ENCODE results near the gene LRRFIP2. TPM values are rescaled to one million over a fixed set of nuclear protein-coding genes. Genes with fewer than 3 reads are reported as not detected.
"Not testable (repeated sequence)": the region's sequence is repeated elsewhere in the genome, so short reads cannot be mapped to it uniquely, and the experiment has no call there.

The LRRFIP2 gene
- total RNA-seq: 32.6 and 33.3 TPM in 2 replicates

- intact Hi-C loops (cut with micrococcal nuclease): loop anchor here (1.0 kb wide), 1 partner anchor 11 kb away; no protein-coding TSS in a partner anchor
Measured at GRCh38 chr3:37174532-37175126, at the start of gene LRRFIP2. Gene LRRFIP2 (minus strand): TSS chr3:37174582. CDS start chr3:37148983, 25,599 bp downstream.

GRCh38 chr3:37223576-37223975, 49.2 kb upstream of the LRRFIP2 start:
- intact Hi-C loops (cut with micrococcal nuclease): no loop called here

GRCh38 chr3:37223141-37223558, 48.8 kb upstream of the LRRFIP2 start:
- intact Hi-C loops (cut with micrococcal nuclease): no loop called here

GRCh38 chr3:37222542-37222941, 48.2 kb upstream of the LRRFIP2 start:
- intact Hi-C loops (cut with micrococcal nuclease): not testable (repeated sequence)

GRCh38 chr3:37221407-37221806, 47.0 kb upstream of the LRRFIP2 start:
- intact Hi-C loops (cut with micrococcal nuclease): no loop called here

- intact Hi-C loops (cut with micrococcal nuclease): loop anchor here (10.0 kb wide), 1 partner anchor 344 kb away; no protein-coding TSS in a partner anchor
Measured at GRCh38 chr3:37219266-37219665, 44.9 kb upstream of the LRRFIP2 start.

GRCh38 chr3:37218206-37218605, 43.8 kb upstream of the LRRFIP2 start:
- intact Hi-C loops (cut with micrococcal nuclease): loop anchor here (10.0 kb wide), 1 partner anchor 343 kb away; no protein-coding TSS in a partner anchor

GRCh38 chr3:37217098-37217849, 42.9 kb upstream of the LRRFIP2 start:
- intact Hi-C loops (cut with micrococcal nuclease): loop anchor here (10.0 kb wide), 1 partner anchor 342 kb away; no protein-coding TSS in a partner anchor

- intact Hi-C loops (cut with micrococcal nuclease): loop anchor here (10.0 kb wide), 1 partner anchor 342 kb away; no protein-coding TSS in a partner anchor
Measured at GRCh38 chr3:37216597-37217097, 42.3 kb upstream of the LRRFIP2 start.

- intact Hi-C loops (cut with micrococcal nuclease): loop anchor here (10.0 kb wide), 1 partner anchor 339 kb away; no protein-coding TSS in a partner anchor
Measured at GRCh38 chr3:37214076-37214475, 39.7 kb upstream of the LRRFIP2 start.

GRCh38 chr3:37210230-37210629, 35.8 kb upstream of the LRRFIP2 start:
- intact Hi-C loops (cut with micrococcal nuclease): loop anchor here (10.0 kb wide), 1 partner anchor 335 kb away; no protein-coding TSS in a partner anchor

- intact Hi-C loops (cut with micrococcal nuclease): not testable (repeated sequence)
Measured at GRCh38 chr3:37208576-37208975, 34.2 kb upstream of the LRRFIP2 start.

GRCh38 chr3:37208008-37208407, 33.6 kb upstream of the LRRFIP2 start:
- intact Hi-C loops (cut with micrococcal nuclease): not testable (repeated sequence)

GRCh38 chr3:37206041-37206440, 31.7 kb upstream of the LRRFIP2 start:
- intact Hi-C loops (cut with micrococcal nuclease): not testable (repeated sequence)

GRCh38 chr3:37204314-37204713, 29.9 kb upstream of the LRRFIP2 start:
- intact Hi-C loops (cut with micrococcal nuclease): no loop called here

GRCh38 chr3:37202035-37202434, 27.7 kb upstream of the LRRFIP2 start:
- intact Hi-C loops (cut with micrococcal nuclease): no loop called here

- intact Hi-C loops (cut with micrococcal nuclease): no loop called here
Measured at GRCh38 chr3:37200141-37200540, 25.8 kb upstream of the LRRFIP2 start.

GRCh38 chr3:37198996-37199395, 24.6 kb upstream of the LRRFIP2 start:
- intact Hi-C loops (cut with micrococcal nuclease): no loop called here

GRCh38 chr3:37198547-37198946, 24.2 kb upstream of the LRRFIP2 start:
- intact Hi-C loops (cut with micrococcal nuclease): no loop called here

GRCh38 chr3:37197810-37198371, 23.5 kb upstream of the LRRFIP2 start:
- intact Hi-C loops (cut with micrococcal nuclease): no loop called here

GRCh38 chr3:37194533-37194932, 20.2 kb upstream of the LRRFIP2 start:
- intact Hi-C loops (cut with micrococcal nuclease): no loop called here

GRCh38 chr3:37190667-37191066, 16.3 kb upstream of the LRRFIP2 start:
- intact Hi-C loops (cut with micrococcal nuclease): no loop called here
